ENCODE data around the gene WDFY2.
A peak's percentile ranks its signal among the peaks of the same experiment; 100 is the strongest.
"Not testable (repeated sequence)": the region's sequence is repeated elsewhere in the genome, so short reads cannot be mapped to it uniquely, and the experiment has no call there.

WDFY2 gene

GRCh38 chr13:51687947-51688714, 103.9 kb downstream of the WDFY2 start:
- Histone ChIP-seq H4K91ac (ENCODE audit: low read depth, low read length, poor library complexity) (no peak overlapping the region), H3K79me1 (ENCODE audit: low read depth, low read length) (no peaks in the 10 kb centered on the region), H2BK120ac (ENCODE audit: low read depth, low read length) (no peak overlapping the region), H3K9me3 (replicated peaks in 1 of 2; ENCODE audit: control insufficient read depth in 2 of 2, insufficient read depth in 1 of 2, low read depth in 1 of 2, low read length in 2 of 2) (no peaks in the 10 kb centered on the region), H3K23ac (ENCODE audit: low read depth, low read length, poor library complexity) (no peak overlapping the region), H3K27me3 (ENCODE audit: control insufficient read depth in 3 of 3, insufficient read depth in 3 of 3, low read depth in 1 of 3, low read length in 3 of 3) (no peaks in the 10 kb centered on the region), H3K4me3 (ENCODE audit: low read length in 2 of 2) (no peak overlapping the region), H2BK5ac (ENCODE audit: low read length) (no peak overlapping the region), H4K8ac (ENCODE audit: low read depth, low read length) (no peak overlapping the region), H3K9ac (ENCODE audit: low read depth, low read length, poor library complexity) (no peak overlapping the region), H2AK5ac (ENCODE audit: low read depth, low read length) (no peak overlapping the region), H3K18ac (ENCODE audit: low read length) (no peak overlapping the region), H3K36me3 (replicated peaks in 1 of 2; ENCODE audit: control insufficient read depth in 2 of 2, insufficient read depth in 2 of 2, low read length in 2 of 2) (no peaks in the 10 kb centered on the region), H3K4ac (ENCODE audit: low read length) (no peak overlapping the region), H3K27ac (replicated peaks; ENCODE audit: low read length) (no peak overlapping the region), H3K4me1 (ENCODE audit: control insufficient read depth in 2 of 2, insufficient read depth in 1 of 2, low read depth in 1 of 2, low read length in 2 of 2) (peaks cover 8 to 20% of the 10 kb centered on the region in 2 donors), H3K14ac (ENCODE audit: low read length) (no peak overlapping the region), H2AFZ (ENCODE audit: low read length) (no peak overlapping the region), H2BK12ac (ENCODE audit: low read length) (no peak overlapping the region), H2BK15ac (ENCODE audit: low read length) (no peak overlapping the region), H3K4me2 (ENCODE audit: insufficient read depth, low read length, poor library complexity, severe bottlenecking) (no peak overlapping the region)
- DNase-seq (ENCODE audit: low spot score): no peak
- WGBS, 2 donors (ENCODE audit: extremely low coverage in 2 of 2, insufficient read length in 2 of 2, insufficient replicate concordance in 1 of 2): no CpG with 5 or more reads among the region's 5 CpGs

GRCh38 chr13:51688937-51689662, 104.8 kb downstream of the WDFY2 start:
- Histone ChIP-seq H3K79me1 (ENCODE audit: low read depth, low read length) (no peaks in the 10 kb centered on the region), H2AFZ (ENCODE audit: low read length) (peak overlapping the region; percentile 3), H4K8ac (ENCODE audit: low read depth, low read length) (no peak overlapping the region), H3K23ac (ENCODE audit: low read depth, low read length, poor library complexity) (no peak overlapping the region), H3K4me2 (ENCODE audit: insufficient read depth, low read length, poor library complexity, severe bottlenecking) (no peak overlapping the region), H3K4ac (ENCODE audit: low read length) (no peak overlapping the region), H3K14ac (ENCODE audit: low read length) (no peak overlapping the region), H3K9ac (ENCODE audit: low read depth, low read length, poor library complexity) (no peak overlapping the region), H3K18ac (ENCODE audit: low read length) (no peak overlapping the region), H2BK120ac (ENCODE audit: low read depth, low read length) (no peak overlapping the region), H2BK12ac (ENCODE audit: low read length) (no peak overlapping the region), H3K4me1 (ENCODE audit: control insufficient read depth in 2 of 2, insufficient read depth in 1 of 2, low read depth in 1 of 2, low read length in 2 of 2) (peaks cover 8 to 20% of the 10 kb centered on the region in 2 donors), H4K91ac (ENCODE audit: low read depth, low read length, poor library complexity) (no peak overlapping the region), H2AK5ac (ENCODE audit: low read depth, low read length) (no peak overlapping the region), H3K36me3 (replicated peaks in 1 of 2; ENCODE audit: control insufficient read depth in 2 of 2, insufficient read depth in 2 of 2, low read length in 2 of 2) (no peaks in the 10 kb centered on the region), H3K9me3 (replicated peaks in 1 of 2; ENCODE audit: control insufficient read depth in 2 of 2, insufficient read depth in 1 of 2, low read depth in 1 of 2, low read length in 2 of 2) (no peaks in the 10 kb centered on the region), H3K27me3 (ENCODE audit: control insufficient read depth in 3 of 3, insufficient read depth in 3 of 3, low read depth in 1 of 3, low read length in 3 of 3) (no peaks in the 10 kb centered on the region), H2BK5ac (ENCODE audit: low read length) (no peak overlapping the region), H3K27ac (replicated peaks; ENCODE audit: low read length) (no peak overlapping the region), H2BK15ac (ENCODE audit: low read length) (no peak overlapping the region), H3K4me3 (ENCODE audit: low read length in 2 of 2) (no peak overlapping the region)
- no CpG with 5 or more reads among the region's 8 CpGs for WGBS, 2 donors (ENCODE audit: extremely low coverage in 2 of 2, insufficient read length in 2 of 2, insufficient replicate concordance in 1 of 2)
- DNase-seq (ENCODE audit: low spot score): no peak

GRCh38 chr13:51689663-51689996, 105.4 kb downstream of the WDFY2 start:
- Histone ChIP-seq H2AK5ac (ENCODE audit: low read depth, low read length) (no peak overlapping the region), H3K14ac (ENCODE audit: low read length) (no peak overlapping the region), H3K23ac (ENCODE audit: low read depth, low read length, poor library complexity) (no peak overlapping the region), H3K4me3 (ENCODE audit: low read length in 2 of 2) (no peak overlapping the region), H2BK12ac (ENCODE audit: low read length) (no peak overlapping the region), H3K27ac (replicated peaks; ENCODE audit: low read length) (no peak overlapping the region), H3K9ac (ENCODE audit: low read depth, low read length, poor library complexity) (no peak overlapping the region), H2AFZ (ENCODE audit: low read length) (peak overlapping the region; percentile 3), H3K4me1 (ENCODE audit: control insufficient read depth in 2 of 2, insufficient read depth in 1 of 2, low read depth in 1 of 2, low read length in 2 of 2) (peaks cover 8 to 20% of the 10 kb centered on the region in 2 donors), H4K91ac (ENCODE audit: low read depth, low read length, poor library complexity) (no peak overlapping the region), H2BK120ac (ENCODE audit: low read depth, low read length) (no peak overlapping the region), H3K79me1 (ENCODE audit: low read depth, low read length) (no peaks in the 10 kb centered on the region), H2BK5ac (ENCODE audit: low read length) (no peak overlapping the region), H3K27me3 (ENCODE audit: control insufficient read depth in 3 of 3, insufficient read depth in 3 of 3, low read depth in 1 of 3, low read length in 3 of 3) (no peaks in the 10 kb centered on the region), H3K18ac (ENCODE audit: low read length) (no peak overlapping the region), H3K36me3 (replicated peaks in 1 of 2; ENCODE audit: control insufficient read depth in 2 of 2, insufficient read depth in 2 of 2, low read length in 2 of 2) (no peaks in the 10 kb centered on the region), H3K4ac (ENCODE audit: low read length) (no peak overlapping the region), H2BK15ac (ENCODE audit: low read length) (no peak overlapping the region), H3K4me2 (ENCODE audit: insufficient read depth, low read length, poor library complexity, severe bottlenecking) (no peak overlapping the region), H3K9me3 (replicated peaks in 1 of 2; ENCODE audit: control insufficient read depth in 2 of 2, insufficient read depth in 1 of 2, low read depth in 1 of 2, low read length in 2 of 2) (no peaks in the 10 kb centered on the region), H4K8ac (ENCODE audit: low read depth, low read length) (no peak overlapping the region)
- no peak for DNase-seq (ENCODE audit: low spot score)
- WGBS, 2 donors (ENCODE audit: extremely low coverage in 2 of 2, insufficient read length in 2 of 2, insufficient replicate concordance in 1 of 2): no CpG with 5 or more reads among the region's 2 CpGs

- H3K4ac ChIP-seq (ENCODE audit: low read length); H3K36me3 ChIP-seq (replicated peaks in 1 of 2; ENCODE audit: control insufficient read depth in 2 of 2, insufficient read depth in 2 of 2, low read length in 2 of 2); H3K4me3 ChIP-seq (ENCODE audit: low read length in 2 of 2); H3K9me3 ChIP-seq (replicated peaks in 1 of 2; ENCODE audit: control insufficient read depth in 2 of 2, insufficient read depth in 1 of 2, low read depth in 1 of 2, low read length in 2 of 2); H2AFZ ChIP-seq (ENCODE audit: low read length); H3K4me2 ChIP-seq (ENCODE audit: insufficient read depth, low read length, poor library complexity, severe bottlenecking); H3K14ac ChIP-seq (ENCODE audit: low read length); H2BK120ac ChIP-seq (ENCODE audit: low read depth, low read length); H3K4me1 ChIP-seq (ENCODE audit: control insufficient read depth in 2 of 2, insufficient read depth in 1 of 2, low read depth in 1 of 2, low read length in 2 of 2); H3K27me3 ChIP-seq (ENCODE audit: control insufficient read depth in 3 of 3, insufficient read depth in 3 of 3, low read depth in 1 of 3, low read length in 3 of 3); H4K8ac ChIP-seq (ENCODE audit: low read depth, low read length); H3K9ac ChIP-seq (ENCODE audit: low read depth, low read length, poor library complexity); H2BK12ac ChIP-seq (ENCODE audit: low read length); H3K27ac ChIP-seq (replicated peaks; ENCODE audit: low read length); H4K91ac ChIP-seq (ENCODE audit: low read depth, low read length, poor library complexity); H2AK5ac ChIP-seq (ENCODE audit: low read depth, low read length); DNase-seq (ENCODE audit: low spot score); H3K23ac ChIP-seq (ENCODE audit: low read depth, low read length, poor library complexity); H3K18ac ChIP-seq (ENCODE audit: low read length); H3K79me1 ChIP-seq (ENCODE audit: low read depth, low read length); H2BK15ac ChIP-seq (ENCODE audit: low read length); H2BK5ac ChIP-seq (ENCODE audit: low read length): not testable (repeated sequence)
- no CpG with 5 or more reads among the region's 8 CpGs for WGBS, 2 donors (ENCODE audit: extremely low coverage in 2 of 2, insufficient read length in 2 of 2, insufficient replicate concordance in 1 of 2)
These were observed 111.4 kb downstream of the WDFY2 start for GRCh38 chr13:51695677-51696076.
